Measurements from ENCODE around the gene KIF16B. TPM values are rescaled to one million over a fixed set of nuclear protein-coding genes. Genes with fewer than 3 reads are reported as not detected.

Gene KIF16B
- total and polyA plus RNA-seq, 2 of the 8 experiments (the other 6 are each of a cell fraction or from before 2014, with no cell fraction given): 3.0 to 9.2 TPM

- TF ChIP-seq SP4 (IDR thresholded peaks at IDR 0.05; ENCODE audit: low read length) (no peak), ASH2L (IDR thresholded peaks at IDR 0.05; ENCODE audit: low read length) (no peak), HDAC6 (IDR thresholded peaks at IDR 0.05; ENCODE audit: low read depth, low read length) (no peak), BACH1 (IDR thresholded peaks at IDR 0.05; ENCODE audit: low read length) (no peak), RFX5 (IDR thresholded peaks at IDR 0.05; ENCODE audit: borderline replicate concordance, low read depth, low read length) (no peak), TAF7 (optimal IDR thresholded peaks at IDR 0.05; ENCODE audit: borderline replicate concordance, low read depth, low read length) (no peak), SUZ12 (IDR thresholded peaks at IDR 0.05; ENCODE audit: low read length) (no peak), MAX (IDR thresholded peaks at IDR 0.05) (no peak), CHD1 (IDR thresholded peaks at IDR 0.05; ENCODE audit: low read depth, low read length) (no peak)
Measured at GRCh38 chr20:16404640-16405039, 168.6 kb downstream of the KIF16B start (continued).

All from H1 (cell line).